Measurements from ENCODE around the gene CLDN5. TPM values are rescaled to one million over a fixed set of nuclear protein-coding genes. Genes with fewer than 3 reads are reported as not detected.

Gene CLDN5
- total and polyA plus RNA-seq, 2 of the 8 experiments (the other 6 are each of a cell fraction or from before 2014, with no cell fraction given), result 1.2 to 1.6 TPM

- TF ChIP-seq SP2 (IDR thresholded peaks at IDR 0.05; ENCODE audit: low read length) (no peak), ZNF274 (IDR thresholded peaks at IDR 0.05; ENCODE audit: borderline replicate concordance, extremely low read depth, low read length) (no peak), CEBPB (IDR thresholded peaks at IDR 0.05; ENCODE audit: low read depth, low read length) (no peak), EP300 (IDR thresholded peaks at IDR 0.05; ENCODE audit: borderline replicate concordance in 1 of 2, low read depth in 2 of 2, low read length in 2 of 2) (no peak), SIN3A (conservative IDR thresholded peaks at IDR 0.05 in 1 of 2, IDR thresholded peaks at IDR 0.05 in 1 of 2; ENCODE audit: low read depth in 1 of 2, low read length in 2 of 2) (no peak), EZH2 (IDR thresholded peaks at IDR 0.05; ENCODE audit: low read depth, low read length, severe bottlenecking) (no peak), KDM4A (IDR thresholded peaks at IDR 0.05; ENCODE audit: low read depth, low read length, severe bottlenecking) (no peak), CBX5 (IDR thresholded peaks at IDR 0.05; ENCODE audit: low read depth, low read length) (no peak), FOSL1 (IDR thresholded peaks at IDR 0.05; ENCODE audit: insufficient read depth, low read depth, low read length) (no peak), SP1 (IDR thresholded peaks at IDR 0.05; ENCODE audit: low read depth, low read length) (no peak)
These were observed 9.2 kb downstream of the CLDN5 start (continued) for GRCh38 chr22:19514831-19515565.

All from H1 (cell line).